HepG2 (cell line): Measurements from ENCODE around the gene DUS3L. TPM values are rescaled to one million over a fixed set of nuclear protein-coding genes. Genes with fewer than 3 reads are reported as not detected.

ENCODE experiments used
- ESRRA ChIP-seq: sonication (generic); formaldehyde crosslinking; IDR thresholded peaks from 2 replicates; pipeline ENCODE4 v1.5.1; 2020; ENCODE audit warnings: mild to moderate bottlenecking, low read depth, missing genetic modification reagents
- FOXM1 ChIP-seq: sonication (generic); formaldehyde crosslinking; IDR thresholded peaks from 2 replicates; pipeline ENCODE4 v1.5.0; 2020; ENCODE audit warnings: missing genetic modification reagents
- KMT2A ChIP-seq: sonication (generic); formaldehyde crosslinking; IDR thresholded peaks from 2 replicates; pipeline ENCODE4 v1.4.0; 2020; ENCODE audit warnings: missing genetic modification reagents
- MTF2 ChIP-seq: sonication (generic); formaldehyde crosslinking; IDR thresholded peaks from 2 replicates; pipeline ENCODE4 v1.5.0; 2020; ENCODE audit warnings: missing genetic modification reagents, borderline replicate concordance
- SAP130 ChIP-seq: IDR thresholded peaks from 2 replicates; pipeline ENCODE4 v1.6.1; 2016; ENCODE audit warnings: low read depth
- SPEN ChIP-seq: sonication (generic); formaldehyde crosslinking; IDR thresholded peaks from 2 replicates; pipeline ENCODE4 v1.5.1; 2020; ENCODE audit warnings: low read depth, mild to moderate bottlenecking, missing genetic modification reagents
- THAP7 ChIP-seq: sonication (generic); formaldehyde crosslinking; IDR thresholded peaks from 2 replicates; pipeline ENCODE4 v1.8.1; 2023; ENCODE audit warnings: mild to moderate bottlenecking, missing genetic modification reagents
- XRCC5 ChIP-seq: fragments of 200-400 bp; formaldehyde crosslinking; optimal IDR thresholded peaks from 2 replicates; pipeline ENCODE3; 2017; ENCODE audit warnings: mild to moderate bottlenecking, low read length
- ZBTB21 ChIP-seq: sonication (generic); formaldehyde crosslinking; IDR thresholded peaks from 2 replicates; pipeline ENCODE4 v1.4.0; 2020; ENCODE audit warnings: missing genetic modification reagents
- ZBTB38 ChIP-seq: sonication (generic); formaldehyde crosslinking; IDR thresholded peaks from 2 replicates; pipeline ENCODE4 v1.5.1; 2020; ENCODE audit warnings: mild to moderate bottlenecking, missing genetic modification reagents
- ZBTB39 ChIP-seq: sonication (generic); formaldehyde crosslinking; IDR thresholded peaks from 2 replicates; pipeline ENCODE4 v1.5.0; 2020; ENCODE audit warnings: missing genetic modification reagents
- ZMAT5 ChIP-seq: sonication (generic); formaldehyde crosslinking; IDR thresholded peaks from 2 replicates; pipeline ENCODE4 v1.5.0; 2020; ENCODE audit warnings: mild to moderate bottlenecking, low read depth, missing genetic modification reagents, borderline replicate concordance
- ZNF101 ChIP-seq: sonication (generic); formaldehyde crosslinking; IDR thresholded peaks from 2 replicates; pipeline ENCODE4 v1.4.0; 2020; ENCODE audit warnings: mild to moderate bottlenecking, low read depth, missing genetic modification reagents, borderline replicate concordance
- ZNF124 ChIP-seq: sonication (generic); formaldehyde crosslinking; IDR thresholded peaks from 2 replicates; pipeline ENCODE4 v1.4.0; 2020; ENCODE audit warnings: missing genetic modification reagents
- ZNF138 ChIP-seq: sonication (generic); formaldehyde crosslinking; IDR thresholded peaks from 2 replicates; pipeline ENCODE4 v1.5.0; 2020; ENCODE audit warnings: mild to moderate bottlenecking, low read depth, missing genetic modification reagents
- ZNF292 ChIP-seq: sonication (generic); formaldehyde crosslinking; IDR thresholded peaks from 2 replicates; pipeline ENCODE4 v1.8.1; 2022; ENCODE audit warnings: mild to moderate bottlenecking, low read depth, missing genetic modification reagents, borderline replicate concordance
- ZNF317 ChIP-seq: sonication (generic); formaldehyde crosslinking; IDR thresholded peaks from 2 replicates; pipeline ENCODE4 v1.5.0; 2020; ENCODE audit warnings: mild to moderate bottlenecking, missing genetic modification reagents
- ZNF326 ChIP-seq: sonication (generic); formaldehyde crosslinking; IDR thresholded peaks from 2 replicates; pipeline ENCODE4 v1.4.0; 2020; ENCODE audit warnings: missing genetic modification reagents, borderline replicate concordance
- ZNF367 ChIP-seq: sonication (generic); formaldehyde crosslinking; IDR thresholded peaks from 2 replicates; pipeline ENCODE4 v1.4.0; 2020; ENCODE audit warnings: missing genetic modification reagents, borderline replicate concordance
- ZNF460 ChIP-seq: sonication (generic); formaldehyde crosslinking; IDR thresholded peaks from 2 replicates; pipeline ENCODE4 v1.5.1; 2020; ENCODE audit warnings: missing genetic modification reagents, mild to moderate bottlenecking, borderline replicate concordance
- ZNF496 ChIP-seq: sonication (generic); formaldehyde crosslinking; IDR thresholded peaks from 2 replicates; pipeline ENCODE4 v1.8.1; 2023; ENCODE audit warnings: mild to moderate bottlenecking, moderate library complexity, missing genetic modification reagents; ENCODE audit not compliant: insufficient replicate concordance
- ZNF552 ChIP-seq: sonication (generic); formaldehyde crosslinking; IDR thresholded peaks from 2 replicates; pipeline ENCODE4 v1.9.0; 2022; ENCODE audit warnings: missing genetic modification reagents, mild to moderate bottlenecking, borderline replicate concordance
- ZNF605 ChIP-seq: sonication (generic); formaldehyde crosslinking; IDR thresholded peaks from 2 replicates; pipeline ENCODE4 v1.8.0; 2022; ENCODE audit warnings: mild to moderate bottlenecking, missing genetic modification reagents
- ZNF616 ChIP-seq: sonication (generic); formaldehyde crosslinking; IDR thresholded peaks from 2 replicates; pipeline ENCODE4 v1.5.0; 2020; ENCODE audit warnings: low read depth, mild to moderate bottlenecking, missing genetic modification reagents
- ZNF644 ChIP-seq: IDR thresholded peaks from 2 replicates; pipeline ENCODE4 v1.6.1; 2016; ENCODE audit warnings: low read depth
- ZNF672 ChIP-seq: sonication (generic); formaldehyde crosslinking; IDR thresholded peaks from 2 replicates; pipeline ENCODE4 v1.8.1; 2022; ENCODE audit warnings: missing genetic modification reagents
- ZNF772 ChIP-seq: sonication (generic); formaldehyde crosslinking; IDR thresholded peaks from 2 replicates; pipeline ENCODE4 v1.5.0; 2020; ENCODE audit warnings: mild to moderate bottlenecking, missing genetic modification reagents
- ZNF816 ChIP-seq: sonication (generic); formaldehyde crosslinking; IDR thresholded peaks from 2 replicates; pipeline ENCODE4 v1.8.0; 2022; ENCODE audit warnings: missing genetic modification reagents, mild to moderate bottlenecking, borderline replicate concordance
- ZNF878 ChIP-seq: sonication (generic); formaldehyde crosslinking; IDR thresholded peaks from 2 replicates; pipeline ENCODE4 v1.8.1; 2023; ENCODE audit warnings: mild to moderate bottlenecking, missing genetic modification reagents, moderate library complexity
- ZSCAN29 ChIP-seq: sonication (generic); formaldehyde crosslinking; conservative IDR thresholded peaks from 2 replicates; pipeline ENCODE4 v1.4.0; 2020; ENCODE audit warnings: mild to moderate bottlenecking, missing genetic modification reagents
- polyA plus RNA-seq, 8 experiments: library from polyadenylated mRNA; depleted of rRNA in 3 of 8; stranded (reverse) in 7 of 8; unstranded in 1 of 8; fragments of >200 nt; fragmentation: Illumina TruSeq in 4 of 8; extraction: Trizol in 4 of 8; gene quantifications; 2 replicates each; pipeline versions ENCODE4 v1.2.1 to v1.2.3, GENCODE V29; 2011 to 2016; ENCODE audit warnings: low read depth in 4 of 8, missing spikeins in 1 of 8, mixed read lengths in 1 of 8; ENCODE audit not compliant: insufficient read depth in 1 of 8
- total RNA-seq, 5 experiments: library from RNA; depleted of rRNA; stranded (reverse); fragments of >200 nt; fragmentation: Illumina TruSeq; extraction: Trizol; gene quantifications; 2 replicates each; pipeline ENCODE4 v1.2.3, GENCODE V29; 2016; ENCODE audit warnings: low read depth in 1 of 5

DUS3L gene
- total and polyA plus RNA-seq, 2 of the 13 experiments (the other 11 are each of a cell fraction or from before 2014, with no cell fraction given), result 13.3 to 25.1 TPM

GRCh38 chr19:5805462-5806132, 14.6 kb upstream of the DUS3L start (continued):
- TF ChIP-seq ZSCAN29 (CRISPR knock-in tag), result no peak
- no peak for TF ChIP-seq ZBTB21
- peak; percentile 71 for TF ChIP-seq SAP130 (CRISPR knock-in tag)
- 0 out of 2 replicates have a peak, but pooled peaks have one; percentile 56 for TF ChIP-seq ZNF605 (CRISPR knock-in tag)
- TF ChIP-seq ZNF460 (CRISPR knock-in tag), result no peak
- peak; percentile 63; the same call in 1 of the 2 replicates for TF ChIP-seq ZNF124
- no peak for TF ChIP-seq ZNF816 (CRISPR knock-in tag)
- TF ChIP-seq ZNF772 (CRISPR knock-in tag), result peak; percentile 68
- peak; percentile 84 for TF ChIP-seq ZNF317 (CRISPR knock-in tag)
- no peak for TF ChIP-seq ZNF644 (CRISPR knock-in tag)
- TF ChIP-seq ZNF292 (CRISPR knock-in tag), result no peak
- TF ChIP-seq ZMAT5, result no peak
- no peak for TF ChIP-seq KMT2A (CRISPR knock-in tag)
- no peak for TF ChIP-seq ZNF138 (CRISPR knock-in tag)
- TF ChIP-seq SPEN (CRISPR knock-in tag), result no peak
- TF ChIP-seq ESRRA (CRISPR knock-in tag), result peak; percentile 49; the same call in 1 of the 2 replicates
- no peak for TF ChIP-seq ZNF672 (CRISPR knock-in tag)
- TF ChIP-seq ZNF101 (CRISPR knock-in tag), result no peak
- no peak for TF ChIP-seq ZNF552
- TF ChIP-seq ZNF496 (CRISPR knock-in tag), result no peak
- no peak for TF ChIP-seq ZBTB39 (CRISPR knock-in tag)
- TF ChIP-seq THAP7 (CRISPR knock-in tag), result no peak
- no peak for TF ChIP-seq ZNF878
- no peak; the same call in 1 of the 2 replicates for TF ChIP-seq ZNF616 (CRISPR knock-in tag)
- TF ChIP-seq ZNF326 (CRISPR knock-in tag), result no peak
- no peak for TF ChIP-seq MTF2 (CRISPR knock-in tag)
- peak; percentile 58; the same call in 1 of the 2 replicates for TF ChIP-seq ZBTB38 (CRISPR knock-in tag)
- no peak for TF ChIP-seq ZNF367
- no peak for TF ChIP-seq FOXM1 (CRISPR knock-in tag)
- TF ChIP-seq XRCC5, result peak; percentile 77
